GM23248 (cell line): ENCODE measurements around the gene UMOD.

ENCODE experiments used
- EZH2 ChIP-seq: fragments of 200-600 bp; sonication (generic); IDR thresholded peaks from 2 replicates; pipeline ENCODE4 v1.6.1; 2018; ENCODE audit warnings: antibody characterized with exemption, mild to moderate bottlenecking; ENCODE audit not compliant: insufficient read depth, poor library complexity, severe bottlenecking
- EZH2phosphoT487 ChIP-seq: fragments of 200-600 bp; sonication (generic); IDR thresholded peaks from 2 replicates; pipeline ENCODE4 v1.6.1; 2018; ENCODE audit warnings: antibody characterized with exemption, moderate library complexity, mild to moderate bottlenecking, low read depth; ENCODE audit not compliant: insufficient read depth

DNA sequence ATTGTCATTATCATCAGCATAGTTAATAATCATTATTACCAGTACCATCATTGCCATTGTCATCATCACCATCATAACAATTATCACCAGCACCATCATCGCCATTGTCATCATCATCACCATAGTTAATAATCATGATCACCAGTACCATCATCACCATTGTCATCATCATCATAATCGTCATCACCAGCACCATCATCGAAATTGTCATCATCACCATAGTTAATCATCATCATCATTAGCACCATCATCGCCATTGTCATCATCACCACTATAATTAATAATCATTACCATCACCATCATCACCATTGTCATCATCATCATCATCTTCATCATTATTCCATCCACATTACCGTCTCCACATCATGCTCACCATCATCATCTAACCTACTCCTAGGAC, 38.5 kb upstream of the UMOD start:
- TF ChIP-seq EZH2phosphoT487: no peak
- TF ChIP-seq EZH2: no peak
